HG03039 (cell line): ENCODE measurements around the gene CAMTA1.

Source experiments
- ATAC-seq: cut with Tn5 transposase; IDR thresholded peaks from one replicate; pipeline ENCODE4 v1.9.1; 2021; ENCODE audit warnings: mild to moderate bottlenecking, moderate library complexity; ENCODE audit not compliant: unreplicated experiment

The CAMTA1 gene

DNA sequence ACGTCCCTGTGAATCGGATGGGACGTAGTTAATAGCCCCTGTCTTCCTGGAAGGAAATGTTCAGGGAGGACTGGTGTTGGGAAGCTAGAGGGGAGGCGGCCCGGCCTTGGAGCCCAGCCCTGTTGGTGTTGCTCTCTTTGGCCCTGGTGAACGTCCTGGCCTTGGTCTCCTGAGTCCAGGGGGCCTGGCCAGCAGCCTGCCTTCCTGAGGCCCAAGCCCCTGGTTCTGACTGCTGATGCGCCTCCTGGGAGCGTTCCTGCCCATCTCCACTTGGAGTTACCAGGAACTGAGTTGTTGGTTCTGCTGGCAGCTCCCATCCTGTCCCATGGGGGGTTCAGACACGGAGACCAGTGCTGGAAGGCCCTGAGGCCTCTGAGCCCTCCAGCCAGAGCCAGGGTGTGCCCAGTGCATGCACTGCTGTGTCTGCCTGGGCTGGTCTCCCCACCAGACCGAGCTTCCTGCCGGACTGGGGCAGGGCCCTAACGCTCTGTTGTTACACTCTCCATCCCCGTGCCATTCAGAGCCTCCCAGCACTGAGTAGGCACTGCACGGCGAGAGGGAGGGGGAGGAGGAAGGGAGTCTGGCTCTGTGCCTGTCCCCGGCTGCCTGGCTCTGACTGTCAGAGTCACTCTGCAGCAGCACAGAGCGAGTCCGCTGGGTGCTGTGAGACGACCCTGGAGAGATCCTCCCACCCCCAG, 603.4 kb downstream of the CAMTA1 start:
- ATAC-seq, result no peak

DNA sequence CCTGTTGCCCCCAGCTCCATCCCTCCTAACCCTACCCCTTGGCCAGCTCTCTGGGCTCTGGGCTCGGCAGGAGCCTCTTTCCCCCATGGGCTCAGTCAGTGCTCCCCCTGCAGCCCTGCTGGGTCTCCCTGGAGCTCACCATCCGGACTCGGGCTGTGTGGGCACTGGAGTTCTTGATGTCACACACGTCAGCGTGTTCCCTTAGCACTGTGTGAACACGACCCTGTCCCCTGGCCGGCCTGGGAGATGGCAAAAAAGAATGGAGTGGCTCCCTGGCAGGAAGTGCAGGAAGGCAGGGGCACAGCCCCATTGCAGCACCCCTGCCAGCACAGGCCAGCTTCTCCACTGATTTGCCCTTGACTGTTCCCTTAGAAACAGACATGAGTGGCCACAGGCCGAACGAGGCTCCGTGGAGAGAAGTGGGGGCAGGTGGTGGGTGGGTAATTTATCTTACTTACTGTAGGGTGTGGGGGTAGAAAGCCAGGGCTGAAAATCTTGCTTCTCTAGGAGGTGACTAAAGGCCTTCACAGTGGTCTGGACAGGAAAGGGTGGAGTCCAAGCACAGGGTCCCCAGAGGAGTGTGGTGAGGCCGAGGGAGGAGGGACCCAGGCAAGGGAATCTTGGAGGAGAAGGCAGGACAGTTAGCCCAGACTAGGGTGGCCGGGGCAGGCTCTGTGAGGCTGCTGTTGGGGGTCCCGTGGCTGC, 604.1 kb downstream of the CAMTA1 start:
- ATAC-seq, result no peak

DNA sequence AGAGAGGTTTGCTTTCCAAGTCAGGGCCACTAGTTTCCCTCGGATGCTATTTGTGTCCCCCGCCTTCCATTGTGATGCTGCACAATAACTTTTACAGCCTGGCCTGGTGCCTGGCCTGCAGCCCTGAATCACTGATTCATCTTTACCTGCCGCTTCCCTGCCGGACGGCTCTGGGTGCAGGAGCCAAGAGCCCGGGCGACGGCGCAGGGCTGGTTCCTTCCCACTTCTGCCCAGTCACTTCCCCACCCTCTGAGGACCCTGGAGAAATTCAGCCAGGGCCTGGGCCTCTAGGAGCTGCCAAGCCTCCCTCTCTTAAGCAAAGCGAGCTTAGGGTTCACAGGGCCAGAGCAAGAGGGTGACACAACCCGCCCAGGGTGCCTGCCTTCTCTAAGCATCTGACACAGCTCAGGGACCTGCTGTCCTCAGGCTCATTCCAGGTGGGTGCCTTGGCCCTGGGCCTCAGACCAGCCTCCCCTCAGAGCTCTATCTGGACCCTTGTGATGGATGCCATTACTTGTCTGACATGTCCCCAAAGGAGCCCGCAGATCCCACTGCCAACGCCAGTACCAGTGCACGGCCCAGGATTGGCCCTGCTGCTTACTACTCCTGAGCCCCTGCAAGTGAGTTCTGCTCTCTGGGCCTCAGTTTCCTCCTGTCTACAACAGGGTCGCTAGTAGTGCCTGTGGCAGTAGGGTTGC, 604.8 kb downstream of the CAMTA1 start:
- no peak for ATAC-seq

DNA sequence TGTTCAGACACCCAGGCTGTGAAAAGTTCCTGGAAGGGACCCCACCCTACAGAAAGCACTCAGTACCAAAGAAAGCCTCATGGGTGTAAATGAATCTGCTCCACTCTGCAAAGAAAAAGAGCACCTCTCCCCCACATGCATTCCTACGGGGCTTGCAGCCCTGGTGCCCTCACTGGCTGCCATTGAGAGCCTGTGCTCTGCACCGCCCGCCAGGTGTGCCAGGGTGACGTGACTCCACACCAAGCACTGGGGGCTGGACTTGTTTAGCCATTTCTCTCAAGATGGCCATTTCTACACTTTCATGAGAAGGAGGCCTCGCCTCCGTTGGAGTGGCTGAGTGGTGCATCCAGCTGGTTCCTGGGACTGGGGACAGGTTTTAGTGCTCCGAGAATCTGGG, 605.3 kb downstream of the CAMTA1 start:
- no peak for ATAC-seq

DNA sequence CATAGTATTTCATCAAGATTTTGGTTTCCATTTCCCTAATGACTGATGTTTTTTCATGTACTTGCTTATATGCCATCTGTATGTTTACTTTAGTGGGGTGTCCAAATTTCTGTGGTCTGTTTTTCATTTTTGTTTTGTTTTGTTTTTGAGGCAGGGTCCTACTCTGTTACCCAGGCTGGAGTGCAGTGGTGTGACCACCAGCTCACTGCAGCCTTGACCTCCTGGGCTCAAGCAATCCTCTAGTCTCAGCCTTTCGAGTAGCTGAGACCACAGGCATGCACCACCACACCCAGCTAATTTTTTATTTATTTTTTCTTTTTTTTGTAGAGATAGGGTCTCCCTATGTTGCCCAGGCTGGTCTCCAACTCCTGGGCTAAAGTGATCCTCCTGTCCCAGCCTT, 607.9 kb downstream of the CAMTA1 start:
- ATAC-seq, result no peak

DNA sequence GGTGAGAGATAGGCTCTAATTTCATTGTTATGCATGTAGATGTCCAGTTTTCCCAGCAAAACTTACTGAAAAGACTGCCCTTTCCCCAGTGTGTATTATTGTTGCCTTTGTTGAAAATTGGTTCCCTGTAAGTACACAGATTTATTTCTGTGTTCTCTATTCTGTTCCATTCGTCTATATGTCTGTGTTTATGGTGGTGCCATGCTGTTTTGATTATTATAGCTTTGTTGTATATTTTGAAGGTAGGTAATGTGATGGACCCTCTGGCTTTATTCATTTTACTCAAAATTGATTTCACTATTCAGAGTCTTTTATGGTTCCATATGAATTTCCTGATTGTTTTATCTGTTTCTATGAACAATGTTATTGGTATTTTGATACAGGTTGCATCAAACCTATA, 610.0 kb downstream of the CAMTA1 start:
- ATAC-seq, result no peak

DNA sequence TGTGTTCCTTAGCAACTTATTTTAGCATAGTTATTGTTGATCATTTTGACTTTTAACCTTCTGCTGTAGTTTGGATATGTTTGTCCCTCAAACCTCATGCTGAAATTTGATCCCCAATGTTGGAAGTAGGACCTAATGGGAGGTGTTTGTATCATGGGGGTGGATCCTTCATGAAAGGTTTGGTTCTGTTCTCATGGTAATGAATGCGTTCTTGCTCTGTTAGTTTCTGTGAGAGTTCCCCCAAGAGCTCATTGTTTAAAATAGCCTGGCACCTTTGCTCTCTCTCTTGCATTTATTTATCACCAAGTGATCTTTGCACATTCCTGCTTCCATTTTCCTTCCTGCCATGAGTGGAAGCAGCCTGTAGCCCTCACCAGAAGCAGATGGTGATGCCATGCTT, 613.7 kb downstream of the CAMTA1 start:
- no peak for ATAC-seq

DNA sequence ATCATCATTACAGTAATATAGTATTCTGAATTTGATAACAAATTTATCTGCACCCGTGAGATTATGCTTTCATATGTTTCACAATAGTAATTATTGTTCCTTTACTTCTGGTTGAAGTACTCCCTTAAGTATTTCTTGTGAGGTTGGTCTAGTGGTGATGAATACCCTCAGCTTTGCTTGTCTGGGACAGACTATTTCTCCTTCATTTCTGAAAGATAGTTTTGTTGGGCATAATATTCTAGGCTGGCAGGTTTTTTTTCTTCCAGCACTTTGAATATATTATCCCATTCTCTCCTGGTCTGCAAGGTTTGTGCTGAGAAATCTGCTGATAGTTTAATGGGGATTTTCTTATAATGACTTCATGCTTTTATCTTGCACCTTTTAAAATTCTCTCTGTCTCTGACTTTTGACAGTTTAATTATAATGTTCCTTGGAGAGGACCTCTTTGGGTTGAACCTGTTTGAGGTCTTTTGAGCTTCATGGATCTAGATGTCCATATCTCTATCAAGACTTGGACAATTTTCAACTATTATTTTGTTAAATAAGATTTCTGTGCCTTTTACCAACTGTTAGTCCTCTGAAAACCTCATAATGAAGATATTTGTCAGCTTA, 614.4 kb downstream of the CAMTA1 start:
- no peak for ATAC-seq

DNA sequence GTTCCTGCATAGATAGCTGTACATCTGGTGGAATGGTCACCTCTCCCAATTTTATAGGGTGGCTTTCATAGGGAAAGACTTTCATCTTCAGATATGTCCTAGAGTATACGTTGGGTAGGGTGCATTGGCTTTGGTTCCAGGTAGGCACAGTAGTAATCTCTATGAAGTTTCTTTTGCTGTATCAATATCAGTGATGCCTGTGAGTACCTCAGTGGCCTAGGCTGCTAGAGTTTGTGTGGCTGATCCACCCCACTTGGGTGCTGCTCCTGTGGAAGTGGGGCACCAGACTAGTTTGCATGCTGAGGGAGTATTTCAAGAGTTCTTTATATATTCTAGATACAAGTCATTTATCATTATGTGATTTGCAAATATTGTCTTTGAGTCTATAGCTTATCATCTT, 615.3 kb downstream of the CAMTA1 start:
- no peak for ATAC-seq

DNA sequence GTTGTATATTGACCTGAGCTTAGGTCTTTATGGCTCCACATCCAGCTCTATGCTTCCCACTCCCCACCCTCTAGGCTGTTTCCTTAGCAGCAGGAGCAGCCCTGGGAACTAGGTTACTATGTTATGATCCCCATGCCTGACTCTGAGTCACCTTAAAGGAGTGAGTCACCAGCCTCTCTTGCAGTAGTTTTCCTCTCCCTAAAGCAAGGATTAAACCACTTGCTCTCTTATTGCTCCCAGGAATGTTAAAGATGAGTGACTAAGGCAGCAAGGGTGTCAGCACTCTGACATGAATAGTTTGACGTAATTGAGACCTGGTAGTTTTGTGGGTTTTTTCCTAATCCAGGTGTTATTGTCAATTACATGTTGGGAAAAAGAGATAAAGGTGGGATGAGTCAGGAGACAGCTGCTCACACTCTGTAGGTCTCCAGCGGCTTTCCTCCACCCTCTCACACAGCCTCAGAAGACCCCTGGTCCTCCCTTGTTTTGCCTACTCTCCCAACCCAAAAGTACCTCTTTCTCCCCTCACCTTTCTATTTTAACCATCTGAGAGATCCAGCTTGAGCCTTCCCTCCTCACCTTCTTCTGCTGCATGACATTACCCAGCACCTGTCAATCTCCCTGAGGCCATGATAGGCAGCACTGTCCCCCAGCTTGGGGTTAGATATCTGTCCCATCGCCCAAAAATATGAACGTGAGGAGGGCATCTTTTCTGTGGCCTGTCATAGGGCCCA, 616.7 kb downstream of the CAMTA1 start:
- no peak for ATAC-seq

DNA sequence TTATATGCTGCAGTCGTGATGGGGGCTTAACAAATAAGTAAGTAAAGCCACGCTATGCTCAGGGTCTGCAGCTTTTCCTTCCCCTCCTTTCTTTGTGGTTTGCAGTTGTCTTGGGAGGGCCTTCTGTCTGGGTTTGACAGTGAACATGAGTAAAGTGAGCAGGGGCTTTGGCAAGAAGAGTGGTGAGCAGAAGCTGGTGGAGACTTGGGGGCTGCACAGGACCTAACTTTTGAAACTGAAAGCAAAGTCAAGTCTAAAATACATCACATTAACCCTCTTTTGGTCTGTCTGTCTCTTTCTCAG, 617.2 kb downstream of the CAMTA1 start:
- ATAC-seq, result no peak

DNA sequence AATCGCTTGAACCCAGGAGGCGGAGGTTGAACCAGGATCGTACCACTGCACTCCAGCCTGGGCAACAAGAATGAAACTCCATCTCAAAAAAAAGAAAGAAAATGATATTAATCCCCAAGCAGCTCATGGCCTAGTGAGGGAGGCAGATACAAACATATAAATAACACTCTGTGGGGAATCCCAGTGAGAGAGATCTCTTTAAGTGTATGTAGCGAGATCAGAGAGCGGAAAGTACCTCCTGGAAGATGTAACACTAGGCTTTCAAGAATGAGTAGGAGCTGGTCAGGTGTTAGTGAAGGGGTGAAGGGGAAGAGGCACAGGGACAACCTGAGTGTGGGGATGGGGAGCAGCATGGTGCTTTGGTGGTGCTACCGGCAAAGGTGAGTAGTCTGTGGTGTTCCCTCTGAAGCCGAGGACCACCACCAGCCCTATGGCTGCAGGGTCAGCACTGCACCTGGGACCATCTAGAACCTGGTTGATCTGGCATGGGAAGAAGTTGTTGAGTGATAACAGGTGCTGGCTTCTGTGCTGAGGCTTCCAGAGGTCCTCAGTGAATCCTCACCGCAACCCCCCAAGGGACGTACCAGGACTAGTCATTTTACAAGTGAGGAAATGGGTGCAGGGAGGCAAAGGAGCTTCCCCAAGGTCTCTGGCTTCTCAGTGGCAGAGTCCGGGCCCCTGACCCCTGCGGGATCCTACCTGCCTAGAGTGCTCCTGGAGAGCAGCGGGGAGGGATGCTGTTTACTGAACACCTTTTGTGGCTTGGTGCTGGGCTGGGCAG, 618.2 kb downstream of the CAMTA1 start:
- ATAC-seq, result no peak

DNA sequence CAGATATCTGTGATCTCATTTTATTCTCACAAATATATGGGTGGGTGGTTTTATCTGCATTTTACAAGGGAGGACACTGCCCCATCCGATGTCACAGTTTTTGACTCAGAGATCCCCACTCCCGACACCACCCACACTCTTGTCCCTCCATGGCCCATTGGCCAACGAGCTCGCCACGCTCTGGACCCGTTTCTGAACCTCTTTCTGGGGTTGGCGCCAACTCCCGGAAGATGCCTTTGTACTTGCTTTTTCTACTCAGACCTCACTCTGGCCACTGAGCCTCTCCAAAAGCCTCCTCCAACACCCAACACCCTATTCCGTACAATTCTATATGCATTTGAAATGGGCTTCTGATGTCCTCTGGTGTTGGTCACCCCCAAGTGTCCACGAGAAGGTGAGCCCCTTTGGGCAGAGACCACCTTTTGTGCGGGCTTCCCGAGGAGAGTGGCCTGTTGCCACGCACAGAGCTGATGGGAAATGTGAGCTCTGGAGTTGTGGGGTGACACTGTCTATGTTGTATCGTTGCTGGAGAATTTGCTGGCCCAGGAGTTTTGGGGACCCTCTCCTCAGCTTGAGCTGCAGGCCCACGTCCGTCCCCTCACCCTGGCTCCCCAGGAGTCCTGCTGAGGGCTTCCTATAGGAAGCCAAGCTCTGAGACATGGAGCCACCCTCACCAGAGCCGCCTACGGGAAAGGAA, 618.9 kb downstream of the CAMTA1 start:
- no peak for ATAC-seq

DNA sequence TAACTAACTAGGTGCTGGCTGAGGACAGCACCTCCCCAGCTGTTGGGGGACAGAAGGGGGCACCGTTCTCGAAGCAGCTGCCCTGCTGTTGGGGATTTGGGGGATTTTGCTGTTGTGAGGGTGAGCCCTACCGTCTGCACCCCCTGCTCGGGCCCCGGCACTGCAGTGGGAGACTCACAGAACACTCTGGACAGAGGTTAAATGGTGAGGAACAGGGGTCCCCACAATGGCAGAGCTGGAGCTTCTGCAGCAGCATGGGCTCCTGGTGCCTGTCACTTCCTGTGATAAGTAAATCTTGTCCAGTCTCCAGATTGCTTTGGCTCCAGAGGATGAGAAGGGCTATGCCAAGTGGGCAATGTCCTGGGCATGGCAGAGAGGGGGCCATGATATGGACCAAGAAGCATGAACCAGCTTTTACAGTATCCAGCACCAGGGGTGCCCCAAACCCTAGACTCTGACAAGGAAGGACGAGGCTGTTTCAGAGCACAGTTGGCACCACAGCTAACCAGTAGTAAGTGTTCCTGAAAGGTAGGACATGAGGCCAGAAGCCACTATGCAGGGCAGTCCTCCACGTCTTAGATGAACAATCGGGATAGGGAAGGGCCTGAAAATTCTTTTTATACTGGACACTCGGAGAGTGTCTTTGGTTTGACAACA, 620.7 kb downstream of the CAMTA1 start:
- ATAC-seq, result no peak

DNA sequence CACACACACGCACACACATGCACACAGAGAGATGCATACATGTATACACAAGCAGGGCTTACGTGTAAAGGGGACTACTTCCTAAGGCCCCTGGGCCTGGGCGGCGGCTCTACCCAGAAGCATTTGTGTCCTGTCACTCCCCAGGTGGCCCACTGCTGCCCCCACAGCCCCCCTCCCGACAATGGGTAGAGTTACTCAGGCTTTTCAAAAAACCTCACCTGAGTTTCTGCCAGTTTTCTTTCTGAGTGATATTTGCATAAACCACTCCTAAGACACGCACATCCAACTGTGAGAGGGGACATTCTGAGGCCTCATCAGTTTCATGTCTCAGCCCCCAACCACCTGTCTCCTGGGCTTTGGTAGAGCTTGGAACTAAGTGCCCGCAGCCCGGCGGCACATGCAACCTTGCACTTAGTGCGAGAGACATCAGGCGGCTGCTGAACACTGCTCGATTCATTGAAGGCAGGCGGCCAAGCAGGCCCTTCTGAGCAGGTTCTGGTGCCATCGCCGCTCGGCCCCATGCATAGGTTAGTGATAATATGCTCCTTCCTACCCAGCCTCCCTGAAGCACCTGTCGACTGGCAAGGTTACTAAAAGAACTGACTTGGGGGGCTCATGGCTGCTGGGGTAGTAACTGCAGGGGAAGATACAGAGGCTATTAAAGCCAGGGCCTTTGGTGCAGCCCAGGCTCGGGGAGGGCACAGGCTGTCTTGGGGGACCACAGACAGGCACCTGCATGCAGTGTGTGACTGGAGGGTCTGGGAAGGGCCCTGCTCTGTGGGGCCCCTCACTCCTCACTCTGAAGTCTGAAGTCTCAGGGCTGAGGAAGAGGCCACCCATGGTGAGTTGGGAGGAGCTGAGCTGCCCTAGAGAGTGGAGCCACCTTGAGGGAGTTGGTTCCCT, 621.6 kb downstream of the CAMTA1 start:
- ATAC-seq, result no peak

DNA sequence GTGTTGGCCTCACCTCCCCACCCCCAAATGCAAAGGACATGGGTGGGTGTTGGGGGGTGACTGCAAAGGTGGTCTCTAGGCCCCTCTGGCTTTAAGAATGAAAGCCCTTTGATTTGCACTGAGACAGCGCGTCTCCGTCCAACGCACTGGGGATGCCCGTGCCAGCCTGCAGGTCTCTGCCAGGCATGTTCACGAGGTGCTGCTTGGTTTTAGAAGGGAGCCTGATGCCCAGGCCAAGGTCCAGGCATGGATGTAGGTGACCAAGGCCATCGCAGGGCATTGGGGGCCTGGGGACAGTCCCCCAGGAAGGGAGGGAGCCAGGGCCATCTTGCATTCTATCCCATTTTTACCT, 622.3 kb downstream of the CAMTA1 start:
- ATAC-seq, result no peak

DNA sequence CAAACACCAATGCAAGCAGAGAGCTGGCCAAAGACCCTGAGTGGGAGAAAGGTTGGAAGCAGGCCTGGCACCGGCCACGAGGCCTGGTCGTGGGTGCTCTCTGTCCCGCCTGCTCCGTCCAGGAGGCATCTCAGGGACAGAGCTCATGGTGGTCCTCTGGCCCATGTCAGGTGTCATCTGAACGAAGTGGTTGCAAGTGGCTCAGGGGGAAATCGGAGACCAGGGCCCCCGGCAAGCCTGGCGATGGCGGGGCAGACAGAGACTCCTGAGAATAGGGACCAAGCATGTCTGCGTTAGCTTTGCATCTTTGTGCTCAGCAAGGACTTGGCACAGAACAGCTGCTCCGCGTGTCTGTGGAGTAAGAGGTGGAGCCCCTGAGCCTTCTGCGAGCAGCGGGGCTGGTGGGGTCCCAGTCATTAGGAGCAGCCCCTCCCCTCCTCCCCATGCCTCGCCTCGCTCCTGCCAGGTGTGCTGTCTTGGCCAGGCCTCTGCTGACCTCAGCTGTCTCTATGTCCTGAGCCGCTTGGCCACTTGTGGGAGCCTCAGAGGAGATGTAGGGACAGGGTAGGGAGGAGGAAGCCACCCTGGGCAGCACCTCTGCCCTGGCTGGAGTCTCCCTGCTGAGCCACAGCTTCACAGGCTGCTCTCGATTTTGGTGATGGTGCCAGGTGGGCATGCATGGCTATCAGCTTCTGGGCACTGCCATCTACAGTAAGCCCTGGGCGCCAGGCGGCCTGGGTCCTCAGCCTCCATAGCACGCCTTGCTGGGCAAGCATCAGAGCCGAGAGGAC, 622.9 kb downstream of the CAMTA1 start:
- ATAC-seq, result no peak

DNA sequence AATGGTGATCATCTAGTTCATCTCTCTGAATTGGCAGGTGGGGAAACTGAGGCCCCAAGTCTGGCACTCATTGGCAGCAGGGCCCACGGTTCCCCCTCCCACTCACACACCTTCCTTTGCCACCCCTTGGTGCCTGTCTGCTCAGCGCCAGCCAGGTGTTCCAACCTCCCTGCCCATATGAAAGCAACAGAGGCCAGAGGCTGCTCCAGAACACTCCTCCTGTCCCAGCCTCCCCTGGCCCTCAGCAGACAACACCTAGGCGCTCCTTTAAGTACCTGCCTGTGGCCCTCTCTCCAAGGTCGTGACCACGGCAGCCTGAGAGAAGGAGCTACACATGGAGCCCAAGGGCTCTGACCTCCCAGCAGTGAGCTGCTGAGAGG, 623.5 kb downstream of the CAMTA1 start:
- ATAC-seq, result no peak
